ENCODE results near the gene PPM1E. TPM values are rescaled to one million over a fixed set of nuclear protein-coding genes. Genes with fewer than 3 reads are reported as not detected.

Gene PPM1E
- total and polyA plus RNA-seq, 2 of the 8 experiments (the other 6 are each of a cell fraction or from before 2014, with no cell fraction given): 5.0 to 10.4 TPM

DNA sequence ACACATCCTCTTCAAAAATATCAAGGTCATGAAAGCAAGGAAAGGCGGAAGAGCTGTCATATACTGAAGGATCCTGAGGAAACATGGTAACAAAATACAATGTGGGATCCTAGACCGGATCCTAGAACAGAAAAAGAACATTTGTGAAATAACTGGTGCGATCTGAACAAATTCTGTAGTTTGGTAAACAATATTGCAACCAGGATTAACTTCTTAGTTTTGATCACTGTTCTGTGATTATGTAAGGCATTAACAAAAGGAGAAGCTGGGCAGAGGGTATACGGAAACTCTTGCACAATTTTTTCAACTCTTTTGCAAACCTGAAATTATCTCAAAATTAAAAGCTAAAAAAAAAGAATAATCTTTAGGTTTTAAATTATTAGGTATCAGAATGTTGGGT, 241.3 kb downstream of the PPM1E start:
- FAIRE-seq: no peak

More for the DNA sequence above, 241.3 kb downstream of the PPM1E start:
- ChIA-PET POLR2A (ENCODE audit: partially characterized antibody) (interaction anchor here (0.8 kb wide), 1 partner anchor 365 kb away, joined by 3 read pairs; no protein-coding TSS in a partner anchor), CTCF (ENCODE audit: partially characterized antibody) (interaction anchor here (1.5 kb wide), 1 partner anchor 419 kb away, joined by 4 read pairs; no protein-coding TSS in a partner anchor)
- Histone ChIP-seq H4K20me1 (replicated peaks in 1 of 2; ENCODE audit: control insufficient read depth in 1 of 2, insufficient read depth in 2 of 2, low read length in 2 of 2) (no peaks in the 10 kb centered on the region), H3K36me3 (ENCODE audit: control insufficient read depth in 2 of 4, insufficient read depth in 4 of 4, low read length in 3 of 4) (peaks cover 0 to 19% (median 9%) of the 10 kb centered on the region in 4 experiments; a peak in 6 of 8 replicates), H2BK120ac (replicated peaks; ENCODE audit: low read depth, low read length) (no peak overlapping the region), H3K9ac (replicated peaks in 1 of 4; ENCODE audit: extremely low read depth in 1 of 4, low read depth in 3 of 4, low read length in 3 of 4) (no peak overlapping the region), H3K23me2 (ENCODE audit: low read depth, low read length) (no peaks in the 10 kb centered on the region), H4K8ac (ENCODE audit: extremely low read depth, insufficient read depth, low read length) (no peak overlapping the region), H3K4me1 (replicated peaks in 1 of 4; ENCODE audit: control insufficient read depth in 3 of 4, insufficient read depth in 4 of 4, low read length in 3 of 4) (no peaks in the 10 kb centered on the region; a peak in 1 of 7 replicates), H3K4ac (replicated peaks; ENCODE audit: insufficient read length, low read depth, low read length) (no peak overlapping the region), H4K5ac (ENCODE audit: insufficient read length, low read depth, low read length) (no peak overlapping the region), H3K27ac (ENCODE audit: low read depth, low read length) (no peak overlapping the region), H3K27me3 (replicated peaks in 1 of 4; ENCODE audit: control insufficient read depth in 3 of 4, extremely low read depth in 1 of 4, insufficient read depth in 3 of 4, low read length in 3 of 4) (no peaks in the 10 kb centered on the region), H2BK15ac (ENCODE audit: low read length) (no peak overlapping the region), H2BK20ac (ENCODE audit: low read length) (no peak overlapping the region), H3K56ac (replicated peaks; ENCODE audit: insufficient read length, low read depth, low read length) (no peak overlapping the region), H4K91ac (replicated peaks; ENCODE audit: insufficient read length, low read length) (no peak overlapping the region), H3K9me3 (ENCODE audit: insufficient read depth in 2 of 2, low read depth in 1 of 2, low read length in 1 of 2) (no peaks in the 10 kb centered on the region), H2BK12ac (ENCODE audit: low read depth, low read length) (no peak overlapping the region), H2AFZ (ENCODE audit: low read length) (no peak overlapping the region), H3K14ac (ENCODE audit: insufficient read length) (no peak overlapping the region), H3K79me1 (ENCODE audit: low read depth, low read length) (no peaks in the 10 kb centered on the region), H3K23ac (ENCODE audit: insufficient read length) (no peak overlapping the region), H3K79me2 (ENCODE audit: control insufficient read depth in 1 of 2, insufficient read depth in 2 of 2, low read length in 2 of 2) (no peaks in the 10 kb centered on the region), H3K18ac (ENCODE audit: extremely low read depth, low read length) (no peak overlapping the region), H3K4me2 (ENCODE audit: insufficient read depth in 1 of 2, low read depth in 2 of 2, low read length in 2 of 2) (no peak overlapping the region), H2AK5ac (ENCODE audit: low read depth, low read length) (no peak overlapping the region), H3K4me3 (ENCODE audit: extremely low read depth in 1 of 4, insufficient read depth in 2 of 4, low read depth in 3 of 4, low read length in 4 of 4) (no peak overlapping the region), H2BK5ac (ENCODE audit: low read depth, low read length) (no peak overlapping the region)
- no peak for DNase-seq (ENCODE audit: low read depth in 1 of 2, low spot score in 2 of 2)
- no peak for TF ChIP-seq SIRT6 (IDR thresholded peaks at IDR 0.05; ENCODE audit: low read length)
- no peak for TF ChIP-seq RNF2 (IDR thresholded peaks at IDR 0.05; ENCODE audit: borderline replicate concordance, low read depth, low read length, missing control alignments, poor library complexity, severe bottlenecking)
- TF ChIP-seq, protein P1, sequence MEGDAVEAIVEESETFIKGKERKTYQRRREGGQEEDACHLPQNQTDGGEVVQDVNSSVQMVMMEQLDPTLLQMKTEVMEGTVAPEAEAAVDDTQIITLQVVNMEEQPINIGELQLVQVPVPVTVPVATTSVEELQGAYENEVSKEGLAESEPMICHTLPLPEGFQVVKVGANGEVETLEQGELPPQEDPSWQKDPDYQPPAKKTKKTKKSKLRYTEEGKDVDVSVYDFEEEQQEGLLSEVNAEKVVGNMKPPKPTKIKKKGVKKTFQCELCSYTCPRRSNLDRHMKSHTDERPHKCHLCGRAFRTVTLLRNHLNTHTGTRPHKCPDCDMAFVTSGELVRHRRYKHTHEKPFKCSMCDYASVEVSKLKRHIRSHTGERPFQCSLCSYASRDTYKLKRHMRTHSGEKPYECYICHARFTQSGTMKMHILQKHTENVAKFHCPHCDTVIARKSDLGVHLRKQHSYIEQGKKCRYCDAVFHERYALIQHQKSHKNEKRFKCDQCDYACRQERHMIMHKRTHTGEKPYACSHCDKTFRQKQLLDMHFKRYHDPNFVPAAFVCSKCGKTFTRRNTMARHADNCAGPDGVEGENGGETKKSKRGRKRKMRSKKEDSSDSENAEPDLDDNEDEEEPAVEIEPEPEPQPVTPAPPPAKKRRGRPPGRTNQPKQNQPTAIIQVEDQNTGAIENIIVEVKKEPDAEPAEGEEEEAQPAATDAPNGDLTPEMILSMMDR (IDR thresholded peaks at IDR 0.05; ENCODE audit: control extremely low read depth in 1 of 3, insufficient read depth in 1 of 3, low read depth in 1 of 3, low read length in 3 of 3): no peak
- WGBS, 2 experiments (ENCODE audit: extremely low coverage in 1 of 2, insufficient coverage in 1 of 2, insufficient read length in 1 of 2, insufficient replicate concordance in 2 of 2, low coverage in 1 of 2, low lambda C conversion rate in 2 of 2, missing lambda C conversion rate in 1 of 2): 91% methylated on average over 4 of the region's 4 CpGs; no CpG with 5 or more reads in 1 of the 2 experiments

All from H1 (cell line).